Activated CD4-positive, alpha-beta T cell treated with anti-CD3 and anti-CD28 coated beads for 1 hour (primary cell): ENCODE measurements around the gene LEO1.

ENCODE experiments used
- DNase-seq: peaks from one replicate; pipeline ENCODE4 v3.0.0-alpha.2; 2020

LEO1 gene

GRCh38 chr15:51971375-51972133 is at the start of gene LEO1:
LEO1 (minus strand) TSS chr15:51971778; CDS start chr15:51971745, 33 bp downstream.
- DNase-seq = peak; percentile 78

DNA sequence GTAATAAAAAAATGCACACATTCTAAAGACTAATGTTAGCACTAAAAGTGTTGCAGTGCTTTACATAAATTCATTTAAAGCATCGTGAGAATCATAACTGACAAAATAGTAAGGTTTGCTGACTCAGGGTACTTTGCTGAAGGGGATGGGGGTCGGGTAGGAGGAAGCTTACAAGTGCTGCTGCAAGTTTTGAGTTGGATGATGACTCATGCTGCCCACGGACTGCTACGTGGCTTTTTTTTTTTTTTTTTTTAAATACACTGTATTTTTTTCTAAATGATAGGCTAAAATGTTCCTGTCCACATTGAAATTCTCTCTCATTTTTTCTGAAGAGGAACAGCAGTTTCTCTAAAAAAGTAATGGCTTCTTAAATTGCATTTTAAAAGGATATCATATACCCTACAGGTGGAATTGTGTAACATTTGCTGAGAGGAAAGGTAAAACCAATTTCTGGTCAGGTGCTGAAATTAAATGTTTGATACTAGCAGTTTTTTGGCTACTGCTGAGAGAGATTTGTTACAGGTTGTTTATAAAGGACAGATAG is 49.6 kb upstream of the LEO1 start:
- DNase-seq = peak; percentile 39

DNA sequence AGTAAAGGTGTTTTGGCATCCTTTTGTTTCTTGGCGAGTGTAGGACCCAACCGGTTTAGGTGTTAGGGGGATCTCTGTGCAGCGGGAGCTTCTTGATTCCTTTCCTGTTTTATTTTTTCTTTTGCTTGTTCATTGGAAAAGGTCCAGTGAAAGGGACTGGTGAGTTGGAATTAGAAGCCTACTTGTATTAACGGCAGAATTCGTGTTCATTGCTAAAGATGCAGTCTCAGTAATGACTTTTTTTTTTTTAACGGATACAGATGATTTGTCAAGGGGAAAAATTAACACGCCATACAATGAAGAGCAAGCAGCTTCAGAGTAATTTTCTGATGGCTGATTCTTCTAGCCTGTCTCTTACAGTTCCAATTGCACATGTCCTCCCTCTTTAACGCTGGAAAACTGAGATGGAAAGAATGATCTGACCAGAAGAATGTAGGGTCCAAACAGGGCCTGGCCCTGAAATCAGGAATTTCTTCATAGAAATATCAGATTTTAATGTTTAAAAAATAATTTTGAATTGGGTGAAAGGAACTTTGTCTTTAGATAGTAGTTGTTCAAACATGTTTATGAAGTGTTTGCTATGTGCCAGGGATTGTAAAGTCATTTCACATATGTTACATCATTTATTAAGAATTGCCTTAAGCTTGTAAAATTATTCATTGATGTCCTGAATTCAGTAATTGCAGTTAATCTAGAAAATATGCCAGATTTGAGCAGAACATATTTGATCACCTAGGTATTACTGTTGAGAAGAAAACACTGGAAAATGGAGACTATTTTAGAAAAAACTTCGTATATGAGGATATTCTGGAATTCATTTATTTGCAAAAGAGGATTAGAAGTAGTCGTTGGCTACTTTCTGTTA is 48.9 kb upstream of the LEO1 start:
- DNase-seq = no peak

GRCh38 chr15:52019394-52020220 is 48.0 kb upstream of the LEO1 start:
- DNase-seq = peak; percentile 45

- peak; percentile 93 for DNase-seq
Observed at GRCh38 chr15:52018693-52019393, 47.3 kb upstream of the LEO1 start, which contains the start of gene MAPK6. MAPK6 (plus strand) TSS chr15:52019219; CDS start chr15:52046461, 27,242 bp downstream.

DNA sequence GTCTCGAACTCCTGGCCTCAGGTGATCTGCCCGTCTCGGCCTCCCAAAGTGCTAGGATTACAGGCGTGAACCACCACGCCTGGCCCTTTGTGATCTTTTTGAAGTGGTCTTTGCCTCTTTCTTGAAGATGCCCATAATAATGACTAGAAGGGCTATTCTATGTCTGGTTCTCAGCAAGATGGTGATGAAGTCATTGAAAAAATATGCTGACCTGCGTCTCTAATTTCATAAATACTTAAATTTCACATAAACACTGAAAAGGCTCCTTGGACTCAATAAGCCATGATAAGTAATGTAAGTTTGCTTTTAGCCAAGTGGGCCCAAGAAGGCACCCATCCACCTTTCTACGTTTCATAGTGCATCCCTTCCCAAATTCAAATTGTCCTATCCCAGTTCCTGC is 46.7 kb upstream of the LEO1 start:
- no peak for DNase-seq

GRCh38 chr15:52016316-52016715 is 44.7 kb upstream of the LEO1 start:
- DNase-seq = no peak

DNA sequence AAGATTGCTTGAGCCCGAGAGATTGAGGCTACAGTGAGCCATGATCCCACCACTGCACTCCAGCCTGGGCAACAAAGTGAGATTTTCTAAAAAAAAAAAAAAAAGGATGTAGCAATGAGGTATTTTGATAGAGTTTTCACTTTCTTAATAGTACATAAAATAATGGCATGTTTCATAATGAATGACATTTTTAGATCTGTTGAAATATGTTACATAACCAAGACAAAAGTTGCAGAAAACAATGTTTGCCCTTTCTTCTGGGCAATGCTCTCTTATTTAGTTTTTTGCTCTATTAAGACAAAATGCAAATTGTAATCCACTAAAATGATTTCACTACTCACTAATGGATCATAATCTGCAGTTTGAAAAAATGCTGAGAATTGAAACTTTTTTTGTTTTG is 43.0 kb upstream of the LEO1 start:
- no peak for DNase-seq

DNA sequence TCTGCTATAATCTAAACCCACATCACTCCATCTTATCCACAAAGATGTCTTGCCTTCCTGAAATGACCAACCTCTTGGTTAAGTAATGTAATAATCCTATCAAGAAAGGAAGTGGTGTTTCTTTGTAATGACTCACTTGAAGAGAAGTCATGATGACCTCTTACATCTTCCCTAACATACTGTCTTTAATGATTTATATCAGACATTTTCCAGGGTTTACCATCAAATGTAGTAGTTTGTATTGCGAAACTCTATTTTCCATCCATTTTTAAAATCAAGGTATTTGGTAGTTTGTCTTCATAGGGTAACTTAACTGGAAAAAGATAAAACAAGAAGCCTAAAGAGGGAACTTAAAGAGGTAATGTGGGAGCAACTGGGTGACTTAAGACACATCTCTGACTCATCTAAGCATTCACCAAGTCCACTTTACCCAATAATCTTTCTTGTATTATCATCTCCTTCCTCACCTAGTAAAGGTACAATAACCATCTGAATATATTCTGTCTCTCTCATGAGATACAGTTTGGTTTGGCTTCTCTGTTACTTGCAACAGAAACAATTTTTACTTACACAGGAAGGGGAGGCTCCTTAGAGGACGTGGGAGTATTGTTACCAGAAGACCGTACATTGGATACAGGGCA is 41.7 kb upstream of the LEO1 start:
- DNase-seq = no peak

- no peak for DNase-seq
Observed at GRCh38 chr15:52012210-52012609, 40.6 kb upstream of the LEO1 start.

DNA sequence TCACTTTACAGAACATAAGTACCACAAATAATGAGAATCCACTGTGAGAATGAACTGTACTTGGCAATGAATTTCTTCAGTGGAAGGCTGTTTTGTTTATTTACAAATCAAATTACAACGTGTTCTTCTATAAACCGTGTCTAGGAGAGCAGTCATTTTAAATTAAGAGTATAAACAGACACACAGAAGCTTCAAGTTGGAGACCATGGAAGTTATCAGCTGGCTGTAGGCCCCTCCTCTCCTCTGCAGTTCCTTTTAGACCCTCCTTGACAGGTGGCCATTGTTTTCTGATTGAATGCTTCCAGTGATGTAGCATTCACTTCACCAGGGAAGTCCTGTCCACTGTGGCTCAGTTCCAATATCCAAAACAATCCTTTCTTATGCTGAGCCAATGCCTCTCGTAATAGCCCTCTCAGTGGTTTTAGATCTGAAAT is 40.1 kb upstream of the LEO1 start:
- DNase-seq = no peak

- DNase-seq = no peak
Observed at GRCh38 chr15:52010633-52011595, 39.3 kb upstream of the LEO1 start.

DNA sequence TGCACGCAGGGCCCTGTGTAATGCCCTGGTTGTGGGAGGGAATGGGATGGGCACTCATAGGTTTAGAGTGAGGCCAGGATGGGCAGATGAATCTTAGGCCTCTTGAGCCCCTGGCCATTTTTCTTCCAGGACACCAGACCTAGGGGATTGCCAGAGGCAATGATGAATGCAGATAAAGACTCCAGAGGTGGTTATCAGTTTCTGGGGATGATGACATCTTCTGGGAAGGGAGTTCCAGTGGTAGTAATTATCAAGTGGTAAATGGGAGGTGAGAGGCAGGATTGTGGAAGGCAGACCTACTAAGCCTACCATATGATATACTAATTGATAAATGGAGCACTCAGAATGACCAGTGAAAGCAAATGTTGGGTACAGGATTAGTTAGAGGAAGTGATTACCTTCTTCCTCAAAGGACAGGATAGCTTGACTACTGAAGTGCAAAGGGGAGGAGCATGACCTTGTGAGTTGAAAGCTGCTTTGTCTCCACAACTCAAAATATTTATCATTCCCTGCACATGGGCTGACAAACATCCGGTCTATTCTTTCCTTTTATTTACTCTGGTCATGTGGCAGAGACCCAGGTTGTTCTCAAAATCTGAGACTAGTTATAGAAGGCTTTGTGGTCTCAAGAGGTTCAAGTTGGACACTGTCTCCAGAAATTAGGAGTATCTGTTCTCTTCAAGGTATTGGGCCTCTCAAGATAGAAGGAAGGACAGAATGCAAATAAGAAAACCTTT is 37.3 kb upstream of the LEO1 start:
- no peak for DNase-seq

- no peak for DNase-seq
Observed at GRCh38 chr15:52008359-52008697, 36.8 kb upstream of the LEO1 start.

- DNase-seq = no peak
Observed at GRCh38 chr15:52006702-52007340, 35.2 kb upstream of the LEO1 start.

DNA sequence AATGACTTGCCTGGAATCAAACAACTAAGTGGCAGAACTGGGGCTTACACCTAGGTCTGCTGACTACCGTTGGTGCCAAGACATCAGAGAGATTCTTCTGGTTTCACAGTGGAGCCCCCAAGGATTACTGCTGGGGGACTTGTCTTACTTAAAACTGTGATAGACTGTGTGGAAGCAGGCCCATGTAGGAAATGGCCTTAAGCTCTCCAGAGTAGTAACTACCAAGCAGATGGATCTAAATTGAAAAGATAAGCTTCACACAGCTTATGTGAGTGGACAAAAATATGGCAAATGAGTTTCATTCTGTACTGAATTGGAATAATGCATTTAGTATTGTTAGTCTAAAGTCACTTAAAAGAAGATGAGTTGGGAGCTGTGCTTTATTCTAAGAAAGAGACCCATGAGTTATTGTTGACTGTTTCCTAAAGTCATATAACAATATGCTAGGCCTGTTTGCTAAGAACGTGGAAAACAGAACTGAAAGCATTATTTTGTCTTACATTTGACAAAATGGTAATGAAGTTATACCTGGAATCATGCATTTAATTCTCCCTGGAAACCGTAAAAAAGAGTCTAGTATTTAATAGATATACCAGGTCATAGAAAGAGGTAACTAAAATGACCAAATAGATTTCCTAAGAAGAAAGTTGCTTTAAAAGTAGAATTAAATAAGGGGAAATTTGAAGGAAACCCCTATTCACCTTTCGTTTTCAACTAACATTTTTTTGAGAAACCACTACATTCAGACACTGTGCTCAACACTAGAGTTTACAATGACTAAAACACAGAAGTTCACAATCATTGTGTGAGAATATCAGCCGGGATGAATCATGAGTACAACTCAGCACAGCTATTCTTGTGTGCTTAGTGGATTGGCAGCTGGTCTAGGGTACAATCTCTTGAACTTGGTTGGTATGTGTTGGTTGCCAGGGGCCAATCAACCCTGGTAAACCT is 34.4 kb upstream of the LEO1 start:
- DNase-seq = no peak

GRCh38 chr15:52004806-52005205 is 33.2 kb upstream of the LEO1 start:
- no peak for DNase-seq

DNA sequence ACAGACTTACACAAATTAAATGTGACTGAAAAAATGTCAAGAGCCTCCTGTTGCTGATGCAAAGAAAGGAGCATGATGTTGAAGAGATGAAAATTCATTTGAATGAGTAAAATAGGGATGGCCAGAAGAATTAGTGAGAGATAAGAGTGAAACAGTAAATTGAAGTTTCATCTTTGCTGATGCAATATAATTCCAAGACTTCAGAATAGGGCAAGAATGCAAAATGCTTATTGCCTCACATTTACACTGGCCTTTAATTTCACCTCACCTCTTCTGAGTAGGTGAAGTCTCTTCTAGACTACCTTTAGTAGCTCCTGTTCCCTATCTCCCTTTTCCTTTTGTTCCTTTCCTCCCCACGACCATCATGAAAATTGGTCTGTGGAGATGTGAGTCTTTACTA is 32.1 kb upstream of the LEO1 start:
- no peak for DNase-seq
